Esophagus muscularis mucosa (tissue), 4 donors: Measurements from ENCODE around the gene STS.

ENCODE experiments used
- CTCF ChIP-seq, 3 experiments: fragments of 200-600 bp in 2 of 3; fragments of 450-650 bp in 1 of 3; sonication (generic) in 2 of 3; IDR thresholded peaks; one replicate each; pipeline ENCODE4 v1.5.1; 2017 to 2019; ENCODE audit warnings: antibody characterized with exemption in 3 of 3, mild to moderate bottlenecking in 2 of 3, moderate library complexity in 1 of 3
- EP300 ChIP-seq: sonication (generic); formaldehyde crosslinking; IDR thresholded peaks from one replicate; pipeline ENCODE4 v1.6.1; 2017; ENCODE audit warnings: antibody characterized with exemption
- POLR2A ChIP-seq: fragments of 450-650 bp; IDR thresholded peaks from one replicate; pipeline ENCODE4 v1.6.1; 2017; ENCODE audit warnings: antibody characterized with exemption, moderate library complexity, mild to moderate bottlenecking, low read depth
- POLR2AphosphoS5 ChIP-seq, 2 donors: sonication (generic); formaldehyde crosslinking; IDR thresholded peaks; one replicate each; pipeline ENCODE4 v1.6.1; 2017; ENCODE audit warnings: antibody characterized with exemption in 2 of 2

- TF ChIP-seq POLR2A, result no peak
- TF ChIP-seq CTCF (IDR thresholded peaks at IDR 0.05), result no peak
- no peak for TF ChIP-seq EP300
- no peak for TF ChIP-seq POLR2AphosphoS5 (IDR thresholded peaks at IDR 0.05)
Observed at GRCh38 chrX:7163146-7163677, 15.7 kb downstream of the STS start.
